Aorta (tissue), 5 donors: Measurements from ENCODE around the gene RTL1. TPM values are rescaled to one million over a fixed set of nuclear protein-coding genes. Genes with fewer than 3 reads are reported as not detected.
A peak's percentile ranks its signal among the peaks of the same experiment; 100 is the strongest.

Experiments
- ATAC-seq: fragments of 200-7000 bp; cut with Tn5 transposase; one replicate; pipeline ENCODE4 v1.9.1; 2022; ENCODE audit warnings: moderate library complexity; ENCODE audit not compliant: low FRiP score
- DNase-seq, 2 donors: peaks; one replicate each; pipeline ENCODE4 v3.0.0-alpha.2; 2020
- H3K27ac ChIP-seq, 2 donors: one replicate each; pipeline ENCODE4 v1.5.1; 2013; ENCODE audit warnings: low read length in 2 of 2, mild to moderate bottlenecking in 2 of 2, moderate library complexity in 2 of 2, control low read depth in 1 of 2, inconsistent platforms in 1 of 2, low read depth in 1 of 2
- H3K27me3 ChIP-seq, 2 donors: one replicate each; pipeline ENCODE4 v1.6.1; 2013; ENCODE audit warnings: control low read depth in 1 of 2, low read length in 1 of 2, mild to moderate bottlenecking in 1 of 2, moderate library complexity in 1 of 2; ENCODE audit not compliant: insufficient read depth in 2 of 2, control insufficient read depth in 1 of 2
- H3K36me3 ChIP-seq, 2 donors: one replicate each; pipeline ENCODE4 v1.6.1; 2013; ENCODE audit warnings: control low read depth in 1 of 2, low read length in 1 of 2, mild to moderate bottlenecking in 1 of 2; ENCODE audit not compliant: insufficient read depth in 2 of 2, control insufficient read depth in 1 of 2
- H3K4me1 ChIP-seq, 2 donors: one replicate each; pipeline ENCODE4 v1.6.1; 2013; ENCODE audit warnings: low read length in 2 of 2, control low read depth in 1 of 2, mild to moderate bottlenecking in 1 of 2, moderate library complexity in 1 of 2; ENCODE audit not compliant: insufficient read depth in 2 of 2, control insufficient read depth in 1 of 2
- H3K4me3 ChIP-seq, 2 donors: one replicate each; pipeline ENCODE4 v1.5.1; 2013; ENCODE audit warnings: low read length in 2 of 2, control low read depth in 1 of 2, mild to moderate bottlenecking in 1 of 2
- H3K9me3 ChIP-seq: one replicate; pipeline ENCODE4 v1.6.1; 2013; ENCODE audit warnings: mild to moderate bottlenecking, low read length; ENCODE audit not compliant: control insufficient read depth
- WGBS, 2 donors: extraction: QIAGEN DNeasy Blood & Tissue Kit; methylation state at CpG; one replicate each; pipeline ENCODE4 v1.1.7; 2013; 5-methylcytosine and 5-hydroxymethylcytosine counted together
- intact Hi-C, 2 donors: fragments of 100-400 bp; cut with DNase I; formaldehyde crosslinking; loops; one replicate each; pipeline versions ENCODE4 v1.14.2 to v1.15.0; 2022
- polyA plus RNA-seq, 2 donors: library from polyadenylated mRNA; stranded (reverse); fragments of 200-250 nt; gene quantifications; one replicate each; pipeline ENCODE4 v1.2.3, GENCODE V29; 2013
- total RNA-seq, 2 donors: library from RNA; stranded (reverse); fragmentation: NEBNext Ultra II Directional; extraction: Animal tissue kit (Norgen Biotek cat#: 25700); gene quantifications; one replicate each; pipeline ENCODE4 v1.2.1, GENCODE V29; 2021
- donor health status: healthy with polysubstance abuse.
- donor health status: Bipolar disorder and iron deficiency.
- donor health status: DM: no; HTN: no; CAD: no.
- donor health status: DM: no; HTN: no; CAD: no.
- donor health status: DM: yes; HTN: yes; CAD: no.

RTL1 gene
- total and polyA plus RNA-seq, 4 donors = not detected

DNA sequence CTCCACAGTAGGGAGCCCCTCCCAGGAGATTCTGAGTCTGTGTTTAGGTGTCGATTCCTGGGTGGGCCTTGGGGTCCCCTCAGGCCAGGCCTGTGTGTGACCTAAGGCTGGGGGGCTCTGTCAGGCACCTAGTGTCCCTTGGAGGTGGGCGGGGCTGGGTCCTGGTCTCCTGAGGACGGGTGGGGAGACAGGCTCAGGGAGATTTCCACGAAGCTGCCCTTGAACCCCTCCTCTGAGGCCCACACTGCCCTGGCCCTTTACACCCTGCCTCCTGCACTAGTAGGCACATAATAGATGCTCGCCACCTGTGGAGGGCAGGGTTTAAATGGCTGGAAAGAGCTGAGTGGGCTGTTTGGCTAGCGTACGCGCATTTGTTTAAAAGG, 44.7 kb downstream of the RTL1 start:
- Histone ChIP-seq H3K4me1 (no peaks in the 10 kb centered on the region), H3K27me3 (no peaks in the 10 kb centered on the region), H3K36me3 (no peaks in the 10 kb centered on the region), H3K4me3 (no peak overlapping the region), H3K27ac (no peak overlapping the region), H3K9me3 (no peaks in the 10 kb centered on the region)
- intact Hi-C loops = no loop called here
- DNase-seq (peak in 1 of 2 donors; percentile 34), ATAC-seq (no peak)
- 71 to 73% methylated on average over 8 of the region's 8 CpGs for WGBS, 2 donors

DNA sequence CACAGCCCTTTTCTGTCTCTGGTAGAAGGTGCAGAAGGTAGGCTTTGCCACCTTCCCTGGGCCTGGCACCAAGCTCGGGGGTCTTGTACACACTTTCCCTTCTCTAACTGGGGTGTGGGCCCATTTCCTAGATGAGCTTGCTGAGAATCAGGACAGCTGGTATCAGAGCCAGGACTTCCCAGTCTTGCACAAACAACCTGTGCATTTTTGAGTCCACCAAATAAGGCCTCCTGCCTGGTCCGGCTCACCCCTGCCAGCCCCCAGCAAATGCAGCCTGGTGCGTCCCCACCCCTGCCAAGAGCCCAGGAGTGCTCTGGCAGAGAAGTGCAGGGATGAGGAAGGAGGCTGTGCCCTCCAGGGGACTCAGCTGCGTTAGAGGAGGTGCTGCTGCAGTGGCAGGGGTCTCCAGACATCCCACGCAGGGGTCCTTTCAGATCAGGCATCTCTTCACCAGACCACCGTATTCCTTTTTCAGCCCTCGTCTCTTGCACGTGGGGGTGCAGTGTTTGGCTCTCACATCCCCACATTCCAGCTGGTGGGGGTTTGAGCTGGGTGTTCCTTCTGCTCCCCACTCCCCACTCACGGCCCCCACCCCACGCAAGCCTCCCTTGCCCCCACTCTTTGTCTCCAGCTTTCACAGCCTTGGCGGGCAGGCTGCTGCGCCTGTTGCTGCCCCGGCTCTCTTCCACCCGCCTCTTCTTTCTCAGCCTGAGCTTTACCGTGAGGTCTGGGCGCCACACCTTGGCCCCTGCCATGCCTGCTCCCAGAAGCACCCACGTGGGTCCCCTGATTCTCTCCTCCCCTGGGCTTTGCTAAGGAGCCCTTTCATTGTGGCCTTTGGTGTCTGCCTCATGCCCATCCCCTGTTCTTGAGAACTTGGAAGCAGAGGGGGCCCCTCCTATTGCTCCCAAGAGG, 45.3 kb downstream of the RTL1 start:
- WGBS, 2 donors = 65 to 70% methylated on average over 17 of the region's 17 CpGs
- Histone ChIP-seq H3K4me3 (no peak overlapping the region), H3K27ac (no peak overlapping the region), H3K36me3 (no peaks in the 10 kb centered on the region), H3K4me1 (no peaks in the 10 kb centered on the region), H3K9me3 (no peaks in the 10 kb centered on the region), H3K27me3 (no peaks in the 10 kb centered on the region)
- intact Hi-C loops = no loop called here
- DNase-seq = peak; percentile 18 to 32
- ATAC-seq = no peak

DNA sequence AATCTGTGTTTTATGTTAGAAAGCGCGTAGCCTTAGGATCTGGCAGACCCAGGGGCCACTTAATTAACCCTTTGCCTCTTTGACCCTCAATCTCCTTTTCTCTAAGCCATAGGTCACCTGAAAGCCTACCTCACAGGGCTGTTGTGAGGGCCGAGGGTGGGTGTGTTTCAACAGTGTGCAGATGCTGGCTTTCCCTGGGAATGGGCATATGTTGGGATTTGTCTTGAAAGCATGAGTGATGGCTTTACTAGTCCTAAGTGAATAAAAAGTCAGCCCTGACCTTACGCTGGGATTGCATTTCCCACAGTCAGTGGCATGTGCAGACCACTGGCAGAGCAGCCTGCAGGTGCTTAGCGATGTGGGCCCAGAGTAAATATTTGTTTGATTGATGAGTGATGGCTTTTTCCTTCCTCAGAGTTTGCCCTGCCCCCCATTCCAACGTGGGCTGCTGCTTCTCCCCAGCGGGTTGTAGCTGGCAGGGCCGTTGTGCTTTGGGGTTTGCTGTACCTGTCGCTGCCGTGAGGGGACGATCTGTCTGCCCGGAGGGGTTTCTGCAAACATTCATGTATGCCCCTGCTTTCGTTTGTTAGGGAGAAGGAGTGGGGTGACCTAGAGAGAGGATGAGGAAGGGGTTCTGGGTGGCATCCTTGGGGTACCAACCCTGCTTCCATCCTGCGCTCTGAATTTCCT, 46.1 kb downstream of the RTL1 start:
- no peak overlapping the region for H3K27ac ChIP-seq
- 55 to 60% methylated on average over 14 of the region's 14 CpGs for WGBS, 2 donors
- H3K9me3 ChIP-seq = no peaks in the 10 kb centered on the region
- DNase-seq (peak in 1 of 2 donors; percentile 30), ATAC-seq (no peak)
- no peaks in the 10 kb centered on the region for H3K4me1 ChIP-seq
- no peak overlapping the region for H3K4me3 ChIP-seq
- no peaks in the 10 kb centered on the region for H3K36me3 ChIP-seq
- no peaks in the 10 kb centered on the region for H3K27me3 ChIP-seq
- intact Hi-C loops = no loop called here

DNA sequence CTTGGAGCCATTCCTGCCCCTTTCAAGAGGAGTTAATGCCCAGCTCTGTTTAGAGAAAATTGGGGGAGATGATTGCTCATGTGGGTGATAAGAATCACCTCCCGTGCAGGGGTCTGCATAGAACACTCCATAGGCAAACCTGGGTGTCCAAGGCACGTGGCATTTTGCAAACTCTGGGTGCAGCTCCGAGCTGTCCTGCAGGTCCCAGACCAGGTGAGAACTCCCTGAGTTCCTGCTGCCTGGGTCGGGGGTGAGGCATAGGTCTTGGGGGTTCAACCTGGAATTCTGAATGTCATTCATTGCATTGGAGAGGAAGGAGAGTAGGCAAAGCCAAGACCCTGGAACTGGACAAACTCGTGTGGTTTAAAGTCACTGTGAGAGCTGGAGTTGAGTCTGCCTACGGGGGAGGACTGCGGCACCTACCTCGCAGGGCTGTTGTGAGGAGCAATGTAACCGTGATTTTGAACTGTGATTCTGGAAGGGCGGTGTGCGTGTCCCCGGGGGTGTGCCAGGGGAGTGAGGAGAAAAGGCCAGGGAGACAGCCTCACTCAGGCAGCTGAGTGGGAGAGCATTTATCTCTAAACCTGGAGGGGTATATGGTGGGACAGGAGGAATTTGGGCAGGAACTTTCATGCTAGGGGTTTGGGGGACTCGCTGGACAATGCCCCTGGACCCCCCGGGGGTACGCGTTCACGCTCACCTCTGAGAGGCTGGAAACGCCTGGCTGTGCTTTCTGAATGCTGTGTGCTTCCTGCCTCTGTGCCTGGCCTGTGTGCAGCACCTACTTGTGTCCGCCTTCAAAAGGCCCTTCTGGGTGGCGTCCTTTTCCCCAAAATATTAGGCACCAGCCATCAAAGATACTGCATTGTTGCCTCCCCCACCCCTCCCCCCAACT, 47.2 kb downstream of the RTL1 start:
- intact Hi-C loops = no loop called here
- DNase-seq = peak; percentile 27 to 44

DNA sequence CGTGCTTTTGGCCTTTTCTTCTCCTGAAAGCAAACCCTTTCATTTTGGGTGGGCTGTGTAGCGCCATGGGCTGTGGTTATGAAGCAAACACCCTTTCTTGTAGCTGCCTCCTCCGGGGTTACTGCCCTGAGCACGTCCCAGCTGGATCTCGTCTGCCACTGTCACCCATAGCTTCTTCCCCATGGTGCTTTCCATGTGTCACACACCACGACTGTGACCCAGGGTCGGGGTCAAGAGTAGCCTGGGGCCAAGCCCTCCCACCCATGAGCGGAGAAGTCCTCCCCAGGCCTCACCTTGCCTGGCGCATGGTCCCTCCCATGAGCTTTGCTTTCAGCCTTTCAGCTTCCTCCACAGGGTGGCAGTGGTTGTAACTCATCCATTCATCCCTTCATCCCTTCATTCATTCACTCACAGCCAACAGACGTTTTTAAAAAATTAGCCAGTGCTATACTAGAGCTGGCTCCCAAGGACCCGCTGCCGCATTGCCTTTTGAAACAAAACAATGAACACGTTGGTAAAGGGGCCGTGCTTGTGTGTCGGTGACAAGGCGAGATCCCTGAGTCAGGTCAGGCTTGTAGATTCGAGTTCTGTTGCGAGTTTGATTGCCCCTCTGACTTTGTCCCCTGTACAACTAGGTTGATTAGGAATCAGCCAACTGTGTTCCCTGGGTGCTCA, 48.1 kb downstream of the RTL1 start:
- no peaks in the 10 kb centered on the region for H3K36me3 ChIP-seq
- ATAC-seq = no peak
- H3K27me3 ChIP-seq = no peaks in the 10 kb centered on the region
- no peaks in the 10 kb centered on the region for H3K9me3 ChIP-seq
- H3K27ac ChIP-seq = no peak overlapping the region
- DNase-seq = peak; percentile 14 to 39
- no peaks in the 10 kb centered on the region for H3K4me1 ChIP-seq
- WGBS, 2 donors = 77 to 78% methylated on average over 18 of the region's 18 CpGs
- intact Hi-C loops = no loop called here
- no peak overlapping the region for H3K4me3 ChIP-seq

More for the DNA sequence above, 47.2 kb downstream of the RTL1 start:
- no peaks in the 10 kb centered on the region for H3K9me3 ChIP-seq
- no peaks in the 10 kb centered on the region for H3K36me3 ChIP-seq
- H3K4me3 ChIP-seq = no peak overlapping the region
- ATAC-seq = no peak
- no peaks in the 10 kb centered on the region for H3K4me1 ChIP-seq
- no peak overlapping the region for H3K27ac ChIP-seq
- no peaks in the 10 kb centered on the region for H3K27me3 ChIP-seq
- 82% methylated on average over 20 of the region's 20 CpGs for WGBS, 2 donors

DNA sequence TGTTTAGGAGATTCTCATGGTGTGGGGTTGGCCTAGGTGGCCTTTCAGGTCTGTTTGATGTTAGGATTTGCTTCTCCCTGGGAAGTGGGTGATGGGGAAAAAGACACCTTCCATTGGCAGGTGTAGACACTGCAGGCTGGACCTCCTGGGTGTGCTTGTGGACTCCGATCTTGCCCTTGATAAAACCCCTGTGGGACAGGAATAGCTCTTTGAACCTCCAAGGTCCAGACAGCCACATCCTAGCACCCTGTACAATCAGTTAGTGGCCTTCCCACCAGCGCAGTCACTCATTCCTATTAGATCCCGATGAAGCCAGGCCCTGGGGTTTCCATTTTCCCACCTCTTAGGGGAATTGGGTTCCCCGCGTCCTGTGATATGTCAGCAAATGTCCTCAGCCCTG, 49.1 kb downstream of the RTL1 start:
- 90 to 94% methylated on average over 5 of the region's 5 CpGs for WGBS, 2 donors
- Histone ChIP-seq H3K9me3 (no peaks in the 10 kb centered on the region), H3K36me3 (no peaks in the 10 kb centered on the region), H3K27ac (no peak overlapping the region), H3K4me3 (no peak overlapping the region), H3K27me3 (no peaks in the 10 kb centered on the region), H3K4me1 (no peaks in the 10 kb centered on the region)
- ATAC-seq (no peak), DNase-seq (no peak)
- intact Hi-C loops = no loop called here

DNA sequence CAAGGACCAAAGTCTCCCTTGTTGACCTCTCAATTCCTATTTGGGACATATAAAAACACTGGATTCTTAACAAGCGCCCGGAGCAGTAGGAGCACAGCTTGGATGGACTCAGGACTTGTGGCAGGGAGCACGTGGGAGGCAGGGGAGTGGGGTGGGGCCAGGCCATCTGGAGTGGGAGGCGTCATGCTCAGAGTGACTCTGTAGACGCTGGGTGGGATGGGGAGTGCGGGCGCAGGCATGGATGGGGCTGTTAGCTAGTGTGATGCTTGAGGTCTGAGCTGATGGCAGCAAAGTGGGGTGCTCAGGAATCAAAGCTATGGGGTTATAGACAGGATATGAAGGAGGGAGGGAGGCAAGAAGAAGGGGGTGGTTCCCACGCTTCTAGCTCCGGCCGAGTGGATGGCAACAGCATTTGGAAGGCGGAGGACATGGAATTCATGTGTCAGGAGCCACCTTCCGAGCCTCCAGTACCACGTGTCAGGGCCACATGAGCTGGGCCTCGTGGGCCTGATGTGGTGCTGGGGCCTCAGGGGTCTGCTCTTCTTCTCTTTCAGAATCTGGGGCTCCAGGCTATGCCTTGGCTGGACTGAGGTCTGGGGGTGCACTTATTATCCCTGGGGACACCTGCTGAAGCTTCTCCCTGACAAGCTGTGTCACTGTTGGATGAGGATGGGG, 51.4 kb downstream of the RTL1 start:
- DNase-seq = peak in 1 of 2 donors; percentile 65

DNA sequence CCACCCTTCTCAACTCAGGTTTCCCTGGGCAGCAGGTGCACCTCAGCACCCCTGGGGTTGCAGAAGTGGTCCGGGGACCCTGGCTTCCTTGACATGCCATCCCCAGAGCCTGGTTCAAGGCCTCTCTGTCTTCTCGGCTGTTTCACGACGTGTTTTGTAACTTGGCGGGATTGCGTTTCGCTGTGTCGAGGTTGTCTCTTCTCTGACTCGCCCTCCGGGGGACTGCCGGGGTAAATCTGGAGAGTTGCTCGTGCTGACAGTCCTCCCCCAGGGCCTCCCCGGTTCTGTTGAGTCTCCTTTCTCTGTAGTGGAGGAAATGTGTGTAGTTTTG, 52.0 kb downstream of the RTL1 start:
- intact Hi-C loops = no loop called here
- H3K4me1 ChIP-seq = no peaks in the 10 kb centered on the region
- WGBS, 2 donors = 82 to 87% methylated on average over 13 of the region's 13 CpGs
- no peaks in the 10 kb centered on the region for H3K36me3 ChIP-seq
- DNase-seq = peak in 1 of 2 donors; percentile 68
- ATAC-seq = no peak
- no peaks in the 10 kb centered on the region for H3K9me3 ChIP-seq
- H3K27ac ChIP-seq = no peak overlapping the region
- no peak overlapping the region for H3K4me3 ChIP-seq
- no peaks in the 10 kb centered on the region for H3K27me3 ChIP-seq

More for the DNA sequence above, 51.4 kb downstream of the RTL1 start:
- H3K4me3 ChIP-seq = no peak overlapping the region
- WGBS, 2 donors = 67 to 73% methylated on average over 14 of the region's 14 CpGs
- H3K4me1 ChIP-seq = no peaks in the 10 kb centered on the region
- H3K9me3 ChIP-seq = no peaks in the 10 kb centered on the region
- intact Hi-C loops = no loop called here
- no peak overlapping the region for H3K27ac ChIP-seq
- H3K36me3 ChIP-seq = no peaks in the 10 kb centered on the region
- H3K27me3 ChIP-seq = no peaks in the 10 kb centered on the region
- ATAC-seq = peak; percentile 44
